Neural progenitor cell (in vitro differentiated cells): ENCODE data around the gene LRRC38. TPM values are rescaled to one million over a fixed set of nuclear protein-coding genes. Genes with fewer than 3 reads are reported as not detected.

ENCODE experiments used
- DNase-seq: peaks from one replicate; pipeline ENCODE4 v3.0.0-alpha.2; 2016; ENCODE audit warnings: low spot score
- H2AFZ ChIP-seq: fragments of 200-600 bp; sonication (generic); replicated peaks from 2 replicates; pipeline ENCODE4 v1.6.1; 2016; ENCODE audit warnings: antibody characterized with exemption
- H3F3A ChIP-seq: fragments of 200-600 bp; sonication (generic); 2 replicates; pipeline ENCODE4 v1.6.1; 2016; ENCODE audit warnings: antibody characterized with exemption, low read depth
- H3K27ac ChIP-seq: fragments of 200-600 bp; sonication (generic); 2 replicates; pipeline ENCODE4 v1.5.1; 2016; ENCODE audit warnings: mild to moderate bottlenecking
- H3K27me3 ChIP-seq: fragments of 200-600 bp; sonication (generic); 2 replicates; pipeline ENCODE4 v1.6.1; 2016; ENCODE audit warnings: mild to moderate bottlenecking, moderate library complexity
- H3K36me3 ChIP-seq: fragments of 200-600 bp; sonication (generic); 2 replicates; pipeline ENCODE4 v1.5.1; 2016
- H3K4me1 ChIP-seq: fragments of 200-600 bp; sonication (generic); 2 replicates; pipeline ENCODE4 v1.6.1; 2016; ENCODE audit warnings: mixed run types
- H3K4me2 ChIP-seq: fragments of 200-600 bp; sonication (generic); 2 replicates; pipeline ENCODE4 v1.6.1; 2016
- H3K4me3 ChIP-seq: fragments of 200-600 bp; sonication (generic); 2 replicates; pipeline ENCODE4 v1.5.1; 2016
- H3K79me2 ChIP-seq: fragments of 200-600 bp; sonication (generic); 2 replicates; pipeline ENCODE4 v1.6.1; 2016; ENCODE audit warnings: low read depth
- H3K9ac ChIP-seq: fragments of 200-600 bp; sonication (generic); 2 replicates; pipeline ENCODE4 v1.6.1; 2016
- H3K9me3 ChIP-seq: fragments of 200-600 bp; sonication (generic); 2 replicates; pipeline ENCODE4 v1.5.1; 2016; ENCODE audit warnings: low read depth
- H4K20me1 ChIP-seq: fragments of 200-600 bp; sonication (generic); 2 replicates; pipeline ENCODE4 v1.6.1; 2016; ENCODE audit warnings: low read depth
- H3K27ac Mint-ChIP-seq: 3 replicates; pipeline ENCODE4 v1.8.0; 2021; ENCODE audit warnings: mixed read lengths
- H3K27me3 Mint-ChIP-seq: 2 replicates; pipeline ENCODE4 v1.8.0; 2022; ENCODE audit warnings: low read depth, mild to moderate bottlenecking, inconsistent platforms, moderate library complexity, mixed read lengths; ENCODE audit not compliant: insufficient read depth
- H3K36me3 Mint-ChIP-seq: 3 replicates; pipeline ENCODE4 v1.8.0; 2021; ENCODE audit warnings: mixed read lengths
- H3K4me1 Mint-ChIP-seq: 3 replicates; pipeline ENCODE4 v1.8.0; 2021; ENCODE audit warnings: mixed read lengths
- H3K4me3 Mint-ChIP-seq: 3 replicates; pipeline ENCODE4 v1.8.0; 2021; ENCODE audit warnings: mild to moderate bottlenecking, moderate library complexity, mixed read lengths
- H3K9me3 Mint-ChIP-seq: 3 replicates; pipeline ENCODE4 v1.8.0; 2020; ENCODE audit warnings: mixed read lengths
- CTCF ChIP-seq: fragments of 200-600 bp; sonication (generic); IDR thresholded peaks from 2 replicates; pipeline ENCODE4 v1.5.1; 2017; ENCODE audit warnings: antibody characterized with exemption, mild to moderate bottlenecking
- EZH2 ChIP-seq: fragments of 200-600 bp; sonication (generic); IDR thresholded peaks from 2 replicates; pipeline ENCODE4 v1.6.1; 2017; ENCODE audit warnings: antibody characterized with exemption, mild to moderate bottlenecking, moderate library complexity
- EZH2phosphoT487 ChIP-seq: fragments of 200-600 bp; sonication (generic); IDR thresholded peaks from 2 replicates; pipeline ENCODE4 v1.6.1; 2017; ENCODE audit warnings: antibody characterized with exemption
- total RNA-seq: library from RNA; depleted of rRNA; stranded (reverse); fragments of >200 nt; gene quantifications from 2 replicates; pipeline ENCODE4 v1.2.3, GENCODE V29; 2015; ENCODE audit warnings: low replicate concordance

The LRRC38 gene
- total RNA-seq, 1 donor from 2014 or later = not detected

GRCh38 chr1:13494025-13494424 lies 19.8 kb downstream of the LRRC38 start:
- H3K9ac ChIP-seq = no peak overlapping the region
- TF ChIP-seq CTCF = no peak
- TF ChIP-seq EZH2phosphoT487 = no peak
- no peaks in the 10 kb centered on the region for H4K20me1 ChIP-seq
- no peak overlapping the region for H3K27ac ChIP-seq
- peaks cover 5% of the 10 kb centered on the region for H3K4me1 Mint-ChIP-seq
- peaks cover 6% of the 10 kb centered on the region for H3K4me1 ChIP-seq
- H3K9me3 ChIP-seq = no peaks in the 10 kb centered on the region
- H3K4me3 Mint-ChIP-seq = no peak overlapping the region
- H3K79me2 ChIP-seq = no peaks in the 10 kb centered on the region
- H3K4me2 ChIP-seq = no peak overlapping the region
- H3K36me3 ChIP-seq = no peaks in the 10 kb centered on the region
- H3F3A ChIP-seq = peaks cover 5% of the 10 kb centered on the region
- DNase-seq = no peak
- no peaks in the 10 kb centered on the region for H3K36me3 Mint-ChIP-seq
- H2AFZ ChIP-seq = no peak overlapping the region
- no peaks in the 10 kb centered on the region for H3K9me3 Mint-ChIP-seq
- no peaks in the 10 kb centered on the region for H3K27me3 ChIP-seq
- no peak overlapping the region for H3K27ac Mint-ChIP-seq
- H3K27me3 Mint-ChIP-seq = peaks cover 19% of the 10 kb centered on the region
- H3K4me3 ChIP-seq = no peak overlapping the region

GRCh38 chr1:13492711-13493110 lies 21.1 kb downstream of the LRRC38 start:
- no peak overlapping the region for H3K27ac ChIP-seq
- no peak overlapping the region for H3K9ac ChIP-seq
- no peak overlapping the region for H2AFZ ChIP-seq
- TF ChIP-seq EZH2phosphoT487 = no peak
- TF ChIP-seq CTCF = no peak
- TF ChIP-seq EZH2 = no peak
- H3K9me3 ChIP-seq = no peaks in the 10 kb centered on the region
- H3K36me3 Mint-ChIP-seq = no peaks in the 10 kb centered on the region
- H3K4me3 Mint-ChIP-seq = no peak overlapping the region
- H3K27me3 Mint-ChIP-seq = peaks cover 15% of the 10 kb centered on the region
- H3K27me3 ChIP-seq = no peaks in the 10 kb centered on the region
- no peak overlapping the region for H3K4me2 ChIP-seq
- peaks cover 2% of the 10 kb centered on the region for H3K4me1 Mint-ChIP-seq
- H3K4me3 ChIP-seq = no peak overlapping the region
- H3K4me1 ChIP-seq = no peaks in the 10 kb centered on the region
- no peak for DNase-seq
- H3K79me2 ChIP-seq = no peaks in the 10 kb centered on the region
- no peaks in the 10 kb centered on the region for H3K36me3 ChIP-seq
- H3F3A ChIP-seq = no peaks in the 10 kb centered on the region
- no peaks in the 10 kb centered on the region for H4K20me1 ChIP-seq
- H3K27ac Mint-ChIP-seq = no peak overlapping the region
- H3K9me3 Mint-ChIP-seq = no peaks in the 10 kb centered on the region

- no peak overlapping the region for H2AFZ ChIP-seq
- no peaks in the 10 kb centered on the region for H3K27me3 ChIP-seq
Observed at GRCh38 chr1:13487957-13488356, 25.8 kb downstream of the LRRC38 start.

More at GRCh38 chr1:13487957-13488356, 25.8 kb downstream of the LRRC38 start:
- Histone ChIP-seq H3K27ac (no peak overlapping the region), H3K9ac (no peak overlapping the region), H3F3A (no peaks in the 10 kb centered on the region), H4K20me1 (no peaks in the 10 kb centered on the region), H3K79me2 (no peaks in the 10 kb centered on the region), H3K4me3 (no peak overlapping the region), H3K36me3 (no peaks in the 10 kb centered on the region), H3K4me2 (no peak overlapping the region), H3K9me3 (no peaks in the 10 kb centered on the region), H3K4me1 (no peaks in the 10 kb centered on the region)
- Mint-ChIP-seq H3K4me3 (no peak overlapping the region), H3K4me1 (no peaks in the 10 kb centered on the region), H3K27me3 (peaks cover 9% of the 10 kb centered on the region), H3K36me3 (no peaks in the 10 kb centered on the region), H3K27ac (no peak overlapping the region), H3K9me3 (no peaks in the 10 kb centered on the region)
- DNase-seq = no peak
- TF ChIP-seq EZH2phosphoT487 = no peak
- TF ChIP-seq CTCF = no peak
- TF ChIP-seq EZH2 = no peak
